Nucleus accumbens (tissue), 56 donors: ENCODE data around the gene RGMB.

ENCODE experiments used
- DNase-seq, 56 donors: peaks; one replicate each; lab custom pipeline; 2025; lab: John Stamatoyannopoulos, UW

Gene RGMB

DNA sequence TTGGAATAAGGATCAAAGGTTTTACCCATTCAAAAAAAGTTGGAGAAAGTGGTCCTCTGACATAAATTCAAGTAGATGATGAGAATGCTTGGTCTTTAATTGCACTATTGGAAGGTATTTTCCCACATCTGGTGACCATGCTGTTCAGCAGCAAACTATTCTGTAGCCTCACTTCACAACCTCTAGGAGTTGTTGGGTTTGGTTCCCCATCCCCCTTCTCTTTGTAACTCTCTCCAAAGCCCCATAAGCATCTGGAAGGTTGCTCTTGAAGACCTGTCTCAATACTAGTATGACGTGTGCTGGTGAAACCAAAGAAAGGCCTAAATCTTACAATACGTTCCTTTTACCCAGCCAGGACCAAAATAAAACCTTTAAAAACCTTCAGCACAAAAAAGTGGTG is 8.5 kb downstream of the RGMB start:
- DNase-seq: no peak

DNA sequence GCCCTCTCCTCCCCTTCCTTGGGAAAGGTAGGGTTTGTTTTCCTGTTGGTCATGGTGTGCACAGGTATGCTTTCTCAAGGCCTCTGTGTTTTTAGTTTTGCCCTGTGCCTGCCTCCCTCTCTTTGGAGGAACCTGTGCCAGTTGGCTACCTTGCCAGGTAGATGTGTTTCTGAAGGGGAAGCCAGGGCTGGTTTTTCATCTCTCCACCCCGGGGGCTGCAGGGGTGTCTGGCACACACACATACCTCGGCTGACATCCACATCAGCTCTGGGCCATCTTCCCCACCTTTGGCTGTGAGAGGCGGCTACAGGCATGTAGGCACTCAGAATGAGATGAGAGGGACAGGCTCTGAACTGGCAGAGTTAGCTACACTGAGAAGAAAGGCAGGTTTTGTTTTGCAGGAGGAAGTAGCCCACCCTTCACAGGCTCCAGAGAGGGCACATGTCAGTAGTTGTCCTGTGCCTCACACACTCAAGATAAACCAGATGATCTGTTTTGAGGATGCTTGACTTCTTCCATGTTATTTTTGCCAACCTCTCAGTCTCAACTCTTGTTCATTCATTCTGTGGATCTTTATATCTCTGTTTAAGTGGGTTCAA is 9.7 kb downstream of the RGMB start:
- DNase-seq: no peak

DNA sequence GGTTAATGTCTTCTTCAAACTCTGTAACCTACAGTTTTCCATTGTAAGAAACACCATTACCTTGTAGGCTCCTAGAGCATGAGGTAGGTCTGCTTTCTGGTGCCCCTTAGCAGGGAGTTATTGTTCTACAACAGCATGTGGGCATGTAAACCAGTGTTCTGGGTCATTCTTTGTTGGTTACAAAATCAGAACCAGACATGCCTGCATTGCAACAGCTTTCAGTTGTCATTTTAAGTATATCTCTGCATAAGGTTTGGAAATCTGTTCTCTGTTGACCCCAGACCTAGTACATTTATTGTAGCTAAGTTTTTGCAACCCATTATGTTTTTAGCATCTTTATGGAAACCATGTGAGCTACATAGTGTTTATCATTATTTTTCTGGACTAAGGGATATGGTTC is 10.9 kb downstream of the RGMB start:
- no peak for DNase-seq

- DNase-seq: peak in 11 of 56 donors; percentile 4 to 56 (median 24)
These were observed 11.8 kb downstream of the RGMB start for GRCh38 chr5:98785244-98785643.

DNA sequence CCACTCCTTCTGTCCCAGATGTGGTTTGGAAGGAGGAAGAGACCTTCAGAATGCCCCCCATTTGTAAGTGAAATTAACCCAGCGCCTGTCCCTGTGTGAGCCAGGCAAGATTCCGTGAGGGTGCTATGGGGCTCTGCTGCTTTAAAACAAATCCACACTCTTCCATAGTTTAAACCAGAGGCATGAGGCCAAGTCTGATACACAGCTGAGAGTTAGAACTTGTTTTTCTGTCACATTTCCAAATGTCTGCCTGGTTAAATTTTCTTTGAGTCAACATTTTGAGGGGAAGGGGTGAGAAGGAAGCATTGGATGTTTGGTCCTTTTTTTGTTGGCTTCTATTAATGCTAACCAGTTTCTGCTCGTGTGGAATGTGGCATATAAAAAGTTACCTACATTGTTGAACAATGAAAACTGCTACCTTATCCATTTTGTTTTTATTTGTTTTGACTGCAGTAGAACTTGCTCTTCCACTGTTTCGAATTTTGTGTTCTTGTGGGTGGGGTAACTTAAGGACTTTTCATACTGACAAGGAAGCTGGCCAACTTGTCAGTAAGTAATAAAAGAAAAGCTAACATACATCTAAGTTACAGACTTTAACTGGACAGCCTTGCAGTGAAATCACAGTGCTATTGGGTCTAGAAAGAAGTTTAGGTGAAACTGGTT is 12.9 kb downstream of the RGMB start:
- no peak for DNase-seq

GRCh38 chr5:98787131-98787719 is 13.8 kb downstream of the RGMB start:
- no peak for DNase-seq

- DNase-seq: no peak
These were observed 15.6 kb downstream of the RGMB start for GRCh38 chr5:98789029-98789428.

DNA sequence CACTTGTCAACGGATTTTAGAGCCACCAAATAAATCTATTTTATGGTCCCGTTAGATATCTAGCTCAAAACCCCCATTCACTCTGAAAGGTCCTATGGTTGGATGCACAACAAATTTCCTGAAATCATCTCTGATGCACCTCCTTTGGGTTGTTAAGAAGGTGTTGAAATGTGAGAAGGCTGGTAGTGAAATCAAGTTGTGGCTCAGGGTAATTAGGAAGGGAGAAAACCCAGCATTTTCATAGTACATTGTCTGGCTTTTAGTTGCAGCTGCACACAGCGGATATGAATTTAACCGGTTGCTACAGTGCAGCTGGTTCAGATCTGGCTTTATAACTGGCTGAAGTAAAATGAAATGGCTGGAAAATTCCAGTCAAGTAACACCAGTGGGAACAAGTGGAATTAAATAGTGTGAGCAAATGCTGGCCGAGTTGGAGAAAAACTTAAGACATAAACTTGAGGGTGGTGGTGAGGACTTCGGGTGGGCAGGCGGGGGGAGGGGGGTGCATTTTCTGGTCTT is 17.6 kb downstream of the RGMB start:
- no peak for DNase-seq

DNA sequence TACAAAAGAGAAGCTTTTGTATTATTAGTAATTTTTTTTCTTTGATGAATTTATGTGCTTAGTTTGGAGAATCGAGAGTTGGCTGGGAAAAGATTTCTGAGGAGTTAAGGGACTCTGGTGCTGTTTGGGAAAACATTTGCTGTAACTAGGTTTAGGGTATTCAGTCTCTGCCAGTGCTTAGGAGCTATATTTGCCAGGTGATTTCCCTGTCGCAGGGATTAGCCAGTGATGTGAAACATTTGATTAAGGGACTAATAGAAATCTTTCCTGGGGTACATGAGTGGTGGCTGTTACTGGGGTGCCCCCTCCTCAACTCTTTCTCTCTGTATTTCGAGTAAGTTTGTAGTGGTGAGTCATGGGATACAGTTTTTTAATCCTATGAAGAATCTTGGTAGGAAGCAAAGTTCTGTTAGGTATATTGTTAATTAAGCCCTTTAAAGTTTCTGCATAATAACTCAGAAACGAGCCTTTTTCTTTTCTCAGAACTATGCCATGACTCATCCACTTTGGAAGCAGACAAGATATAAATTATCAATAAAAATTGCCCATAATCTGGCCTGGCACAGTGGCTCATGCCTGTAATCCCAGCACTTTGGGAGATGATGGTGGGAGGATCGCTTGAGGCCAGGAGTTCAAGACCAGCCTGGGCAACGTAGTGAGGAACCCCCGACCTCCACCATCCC is 18.6 kb downstream of the RGMB start:
- no peak for DNase-seq

DNA sequence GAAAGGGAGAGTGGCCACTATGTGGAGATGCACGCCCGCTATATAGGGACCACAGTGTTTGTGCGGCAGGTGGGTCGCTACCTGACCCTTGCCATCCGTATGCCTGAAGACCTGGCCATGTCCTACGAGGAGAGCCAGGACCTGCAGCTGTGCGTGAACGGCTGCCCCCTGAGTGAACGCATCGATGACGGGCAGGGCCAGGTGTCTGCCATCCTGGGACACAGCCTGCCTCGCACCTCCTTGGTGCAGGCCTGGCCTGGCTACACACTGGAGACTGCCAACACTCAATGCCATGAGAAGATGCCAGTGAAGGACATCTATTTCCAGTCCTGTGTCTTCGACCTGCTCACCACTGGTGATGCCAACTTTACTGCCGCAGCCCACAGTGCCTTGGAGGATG is 19.8 kb downstream of the RGMB start:
- DNase-seq: no peak

DNA sequence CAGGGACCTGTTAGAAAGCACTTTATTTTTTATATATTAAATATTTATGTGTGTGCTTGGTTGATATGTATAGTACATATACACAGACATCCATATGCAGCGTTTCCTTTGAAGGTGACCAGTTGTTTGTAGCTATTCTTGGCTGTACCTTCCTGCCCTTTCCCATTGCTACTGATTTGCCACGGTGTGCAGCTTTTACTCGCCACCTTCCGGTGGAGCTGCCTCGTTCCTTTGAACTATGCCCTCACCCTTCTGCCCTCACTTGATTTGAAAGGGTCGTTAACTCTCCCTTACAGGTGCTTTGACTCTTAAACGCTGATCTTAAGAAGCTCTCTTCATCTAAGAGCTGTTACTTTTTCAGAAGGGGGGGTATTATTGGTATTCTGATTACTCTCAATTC is 20.5 kb downstream of the RGMB start:
- DNase-seq: no peak

GRCh38 chr5:98794414-98795080 is 21.1 kb downstream of the RGMB start:
- DNase-seq: no peak

GRCh38 chr5:98795243-98795642 is 21.8 kb downstream of the RGMB start:
- no peak for DNase-seq

- peak in 4 of 56 donors; percentile 3 to 43 (median 11) for DNase-seq
These were observed 22.9 kb downstream of the RGMB start for GRCh38 chr5:98796197-98796972.

- no peak for DNase-seq
These were observed 24.9 kb downstream of the RGMB start for GRCh38 chr5:98798371-98798770.

GRCh38 chr5:98798847-98799246 is 25.4 kb downstream of the RGMB start:
- DNase-seq: no peak

DNA sequence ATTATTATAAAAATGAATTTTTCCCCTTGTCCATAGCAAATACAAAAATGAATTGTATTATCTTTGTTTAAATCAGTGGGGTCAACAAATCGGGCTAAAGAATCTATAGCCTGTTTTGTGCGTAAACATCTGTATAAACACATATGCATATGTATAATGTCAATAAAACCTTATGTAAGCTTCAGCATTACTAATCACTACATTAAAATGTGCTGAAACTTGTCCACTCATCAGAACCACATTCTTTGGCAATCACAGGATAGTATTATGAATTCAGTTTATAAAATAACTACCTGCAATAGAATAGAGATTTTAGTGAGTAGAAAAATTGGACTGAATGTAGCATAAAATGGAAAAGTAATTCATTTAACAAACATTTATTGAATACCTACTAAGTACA is 30.6 kb downstream of the RGMB start:
- no peak for DNase-seq

DNA sequence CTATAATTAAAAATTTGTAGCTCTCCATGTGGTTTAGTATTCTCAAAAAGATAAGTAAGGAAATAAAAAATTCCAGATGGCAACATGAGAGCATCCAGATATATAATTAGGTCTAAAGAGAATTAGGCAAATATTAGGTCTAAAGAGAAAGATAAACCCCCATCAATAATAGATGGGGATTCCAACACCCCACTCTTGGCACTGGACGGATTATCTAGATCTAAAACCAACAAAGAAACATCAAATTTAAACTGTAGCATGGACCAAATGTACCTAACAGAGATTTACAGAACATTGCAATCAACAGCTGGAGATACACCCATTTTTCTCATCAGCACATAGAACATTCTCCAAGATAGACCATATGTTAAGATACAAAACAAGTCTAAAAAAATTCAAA is 31.6 kb downstream of the RGMB start:
- DNase-seq: no peak

GRCh38 chr5:98807806-98808205 is 34.3 kb downstream of the RGMB start:
- DNase-seq: no peak

- DNase-seq: no peak
These were observed 36.7 kb downstream of the RGMB start for GRCh38 chr5:98810206-98810605.
